GM20431 (cell line): ENCODE data around the gene SDCCAG8.

Experiments
- in situ Hi-C: fragments of 300-500 bp; cut with MseI, MboI; formaldehyde crosslinking; loops from one replicate; pipeline ENCODE4 v1.15.0; 2020; ENCODE audit warnings: low sequenced_read_pairs; ENCODE audit not compliant: unreplicated experiment

SDCCAG8 gene

DNA sequence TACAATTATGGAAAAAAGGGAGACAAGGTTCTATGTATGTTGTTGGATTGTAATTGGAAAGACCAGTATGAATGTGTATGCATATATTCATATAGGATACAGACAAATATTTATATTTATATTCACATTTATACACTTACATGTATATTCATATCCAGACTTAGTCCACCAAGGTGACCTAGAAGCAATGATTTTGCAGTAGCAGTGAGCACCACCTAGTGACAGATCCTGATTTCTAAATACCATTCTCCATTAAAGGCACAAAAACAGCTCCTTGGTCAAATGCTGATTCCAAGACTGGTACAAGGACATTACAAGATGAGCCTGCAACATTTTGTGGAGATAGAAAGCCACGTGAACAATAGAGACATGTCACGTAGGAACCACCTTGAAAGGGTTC is 153.4 kb downstream of the SDCCAG8 start:
- in situ Hi-C loops = no loop called here

DNA sequence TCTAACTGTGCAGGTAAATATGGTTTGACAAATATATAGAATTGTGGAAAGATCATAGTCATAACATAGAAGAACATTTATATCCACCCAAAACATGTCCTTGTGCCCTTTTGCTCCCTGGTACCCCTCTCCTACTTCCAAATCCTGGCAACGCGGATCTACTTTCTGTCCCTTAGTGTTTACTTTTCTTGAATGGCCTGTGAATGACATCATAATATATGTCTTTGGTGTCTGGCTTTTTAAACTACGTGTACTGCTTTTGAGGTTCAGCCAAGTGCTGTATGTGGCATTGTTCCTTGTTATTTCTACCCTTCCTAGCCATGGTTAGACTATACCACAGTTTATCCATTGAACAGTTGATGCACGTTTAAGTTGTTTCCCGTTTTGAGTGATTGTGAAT is 155.6 kb downstream of the SDCCAG8 start:
- in situ Hi-C loops = no loop called here

DNA sequence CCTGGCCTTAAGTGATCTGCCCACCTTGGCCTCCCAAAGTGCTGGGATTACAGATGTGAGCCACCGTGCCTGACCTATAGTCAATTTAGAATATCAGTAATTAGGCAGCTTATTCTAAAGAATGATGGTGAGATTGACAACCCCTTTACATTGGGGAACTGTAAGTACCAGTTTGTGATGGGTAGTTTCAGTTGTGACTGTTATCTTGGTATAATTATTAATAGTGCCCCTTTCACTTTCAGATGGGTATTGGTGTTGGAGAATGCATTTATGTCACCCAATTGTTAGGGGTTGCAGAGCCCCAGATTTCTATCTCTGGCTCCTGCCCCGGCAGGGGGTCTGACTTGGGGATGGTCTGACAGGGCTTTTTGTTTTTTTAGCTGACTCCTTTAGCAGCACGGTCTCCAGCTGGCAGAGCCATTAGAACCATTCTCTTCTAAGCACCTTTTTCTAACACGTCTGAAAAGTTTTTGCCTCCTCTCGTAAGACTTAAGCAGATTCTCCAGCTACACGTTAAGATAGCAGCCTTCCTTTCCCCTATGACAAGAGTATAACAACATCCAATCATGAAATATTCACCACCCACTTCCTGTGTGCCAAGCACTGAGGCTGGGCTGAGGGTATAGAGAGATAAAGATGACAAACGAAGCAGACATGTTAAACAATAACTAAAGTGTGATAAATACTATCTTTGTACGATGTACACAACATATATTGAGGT is 157.8 kb downstream of the SDCCAG8 start:
- in situ Hi-C loops = no loop called here

GRCh38 chr1:243414152-243414494 is 158.3 kb downstream of the SDCCAG8 start:
- in situ Hi-C loops = no loop called here

DNA sequence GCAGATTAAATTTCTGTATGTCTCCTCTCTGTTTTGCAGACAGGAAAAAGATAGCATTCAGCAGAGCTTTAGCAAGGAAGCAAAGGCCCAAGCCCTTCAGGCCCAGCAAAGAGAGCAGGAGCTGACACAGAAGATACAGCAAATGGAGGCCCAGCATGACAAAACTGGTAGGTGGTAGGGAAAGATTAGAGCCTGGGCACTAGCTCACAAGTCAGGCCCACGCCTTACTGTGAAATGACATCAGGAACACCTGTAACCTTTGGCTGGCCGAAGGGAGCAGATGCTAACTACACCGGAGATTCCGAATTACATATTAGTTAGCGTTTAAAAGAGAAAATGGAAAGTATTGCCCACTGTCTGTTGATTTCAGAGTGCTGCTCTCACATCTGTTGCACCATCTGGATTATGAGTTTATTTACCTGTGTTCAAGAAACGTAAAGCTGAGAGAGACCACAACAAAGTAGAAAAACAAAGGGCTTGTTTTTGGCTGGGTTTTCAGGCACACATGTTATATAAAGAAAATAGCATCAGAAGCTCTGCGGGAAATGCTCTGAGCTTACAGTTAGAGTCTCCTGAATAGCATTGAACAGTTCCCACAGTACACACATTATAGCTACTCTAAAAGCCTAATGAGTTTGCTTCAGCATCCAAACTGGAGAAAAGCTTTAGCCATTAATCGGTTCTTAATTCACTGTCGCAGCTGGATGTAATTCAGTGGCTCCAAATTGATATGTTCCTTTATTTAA is 160.0 kb downstream of the SDCCAG8 start:
- in situ Hi-C loops = no loop called here

GRCh38 chr1:243416495-243416894 is 160.7 kb downstream of the SDCCAG8 start:
- in situ Hi-C loops = no loop called here

DNA sequence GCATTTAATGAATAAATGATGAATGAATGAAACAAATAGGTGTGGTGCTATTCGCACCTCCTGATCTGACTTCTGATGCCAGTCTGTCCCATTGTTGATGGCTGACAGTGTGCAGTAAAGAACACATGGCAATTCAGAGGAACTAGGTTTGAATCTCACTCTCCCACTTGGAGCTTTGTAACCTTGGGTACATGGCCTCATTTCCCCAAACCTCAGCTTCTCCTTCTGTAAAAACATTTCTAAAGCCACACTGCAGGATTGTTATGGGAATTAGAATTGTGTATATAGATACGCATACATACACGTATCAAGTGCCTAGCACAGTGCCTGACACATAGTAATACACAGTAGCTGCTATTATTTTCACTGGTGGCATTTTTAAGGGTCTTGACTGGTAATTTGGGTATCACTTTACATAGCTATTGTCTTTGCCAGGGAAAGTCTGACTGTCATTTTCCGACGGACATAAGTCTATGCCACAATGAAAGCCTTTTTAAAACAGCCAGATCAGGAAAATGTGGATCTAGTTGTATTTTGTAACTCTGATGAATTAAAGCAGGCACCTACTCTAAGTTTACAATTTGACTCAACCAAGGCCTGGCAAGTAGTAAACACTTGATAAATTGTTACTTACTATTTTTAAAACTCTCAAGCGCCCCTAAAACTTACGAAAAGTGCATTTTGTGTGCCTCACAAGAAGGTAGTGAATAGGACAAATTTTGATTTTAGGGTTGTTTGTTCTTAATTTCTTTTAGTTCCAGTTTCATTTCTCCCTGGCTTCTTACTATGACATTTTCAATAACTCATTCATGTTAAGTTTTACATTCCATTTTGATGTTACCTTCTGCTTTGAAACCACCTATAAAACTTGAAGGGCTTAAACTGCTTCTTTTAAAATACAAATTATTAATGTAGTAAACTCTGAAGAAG is 164.4 kb downstream of the SDCCAG8 start:
- in situ Hi-C loops = no loop called here

DNA sequence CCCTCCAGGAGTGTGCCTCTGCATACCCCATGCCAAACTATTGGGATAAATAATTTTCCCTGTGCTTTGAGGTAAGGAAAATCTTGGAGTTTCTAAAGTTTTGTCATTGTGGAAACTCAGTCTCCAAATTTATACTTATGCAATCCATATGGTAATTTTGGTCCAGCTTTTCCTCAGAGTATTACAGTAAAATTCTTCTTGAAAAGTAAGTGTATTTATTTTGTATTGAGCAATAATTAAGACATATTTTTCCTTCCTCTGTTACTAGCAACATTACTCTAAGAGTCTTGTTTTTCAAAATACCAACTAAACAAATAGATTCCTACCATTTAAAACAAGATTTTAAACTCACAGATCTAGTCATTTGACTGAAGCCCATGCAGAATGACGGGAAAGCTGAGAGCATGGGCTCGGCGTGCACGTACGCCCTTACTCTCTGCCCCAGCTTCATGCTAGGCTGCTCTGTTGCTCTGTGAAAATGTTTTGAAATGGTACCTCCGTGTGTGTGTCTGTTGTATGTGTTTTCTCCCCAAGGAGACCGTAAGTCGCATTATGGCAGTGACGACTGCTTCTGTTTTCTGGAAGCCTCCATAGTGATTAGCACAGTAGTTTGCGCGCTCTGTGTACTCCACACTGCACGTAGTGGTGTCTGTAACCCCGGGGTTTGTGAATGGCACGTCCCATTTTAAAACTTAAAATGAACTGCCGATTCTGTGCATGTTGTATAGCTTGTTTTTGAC is 165.3 kb downstream of the SDCCAG8 start:
- in situ Hi-C loops = no loop called here

DNA sequence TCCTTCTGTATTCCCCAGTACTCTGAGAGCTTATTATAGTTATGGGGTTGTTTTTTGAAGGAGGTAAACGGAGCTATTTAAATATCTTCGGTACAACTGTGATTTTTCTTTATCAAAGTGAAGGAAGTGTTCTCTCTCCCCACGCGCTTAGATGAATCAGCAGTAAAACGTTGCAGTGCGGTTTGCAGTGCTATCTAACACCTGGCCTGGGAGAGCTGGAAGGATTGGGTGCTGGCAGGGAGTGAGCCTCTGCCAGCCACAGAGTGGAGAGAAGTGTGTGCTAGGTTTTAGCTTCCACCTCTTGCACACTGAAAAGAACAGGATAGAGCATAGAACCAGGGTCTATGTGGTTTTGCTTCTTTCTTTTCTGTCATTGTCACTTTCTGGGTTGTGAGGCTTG is 165.9 kb downstream of the SDCCAG8 start:
- in situ Hi-C loops = no loop called here

DNA sequence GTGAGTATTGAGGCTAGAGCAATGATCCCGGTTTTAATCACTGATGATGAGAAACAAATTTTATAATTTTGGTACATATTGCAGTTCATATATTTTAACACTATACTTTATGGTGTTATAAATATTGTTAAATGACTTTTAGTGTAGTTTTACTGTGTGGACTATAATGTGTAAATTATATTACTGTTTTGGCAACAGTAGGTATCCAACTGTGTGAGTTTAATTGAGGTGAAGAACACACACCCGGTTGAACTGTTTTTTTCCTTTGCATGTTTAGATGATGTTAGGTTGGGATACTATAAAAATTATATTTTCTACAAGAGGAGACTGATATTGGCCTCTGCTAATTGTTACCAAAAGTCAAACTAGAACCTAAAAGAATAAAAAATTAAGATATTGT is 166.5 kb downstream of the SDCCAG8 start:
- in situ Hi-C loops = no loop called here

- in situ Hi-C loops = no loop called here
These were observed 172.2 kb downstream of the SDCCAG8 start for GRCh38 chr1:243428084-243428483.

GRCh38 chr1:243428617-243429342 is 172.9 kb downstream of the SDCCAG8 start:
- in situ Hi-C loops = no loop called here

DNA sequence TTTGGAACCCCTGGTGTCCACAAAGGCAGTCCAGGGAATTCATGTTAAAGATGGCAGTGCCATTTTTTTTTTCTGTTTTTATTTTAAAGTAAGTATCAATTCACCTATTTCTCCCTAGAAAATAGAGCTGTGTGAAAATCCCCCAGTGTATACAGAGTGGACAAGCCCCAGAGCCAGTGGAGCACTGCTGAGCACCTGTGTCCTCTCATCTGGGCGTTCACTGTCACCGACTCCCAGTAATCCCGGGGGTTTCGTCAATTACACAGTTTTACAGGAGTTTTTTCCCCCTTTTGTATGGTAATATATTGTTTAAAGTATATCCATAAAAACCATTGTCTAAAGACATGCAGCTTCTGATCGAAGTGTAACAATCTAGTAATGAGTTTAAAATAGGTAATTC is 175.8 kb downstream of the SDCCAG8 start:
- in situ Hi-C loops = no loop called here

GRCh38 chr1:243432136-243432535 is 176.3 kb downstream of the SDCCAG8 start:
- in situ Hi-C loops = no loop called here

- in situ Hi-C loops = no loop called here
These were observed 178.0 kb downstream of the SDCCAG8 start for GRCh38 chr1:243433737-243434370.

DNA sequence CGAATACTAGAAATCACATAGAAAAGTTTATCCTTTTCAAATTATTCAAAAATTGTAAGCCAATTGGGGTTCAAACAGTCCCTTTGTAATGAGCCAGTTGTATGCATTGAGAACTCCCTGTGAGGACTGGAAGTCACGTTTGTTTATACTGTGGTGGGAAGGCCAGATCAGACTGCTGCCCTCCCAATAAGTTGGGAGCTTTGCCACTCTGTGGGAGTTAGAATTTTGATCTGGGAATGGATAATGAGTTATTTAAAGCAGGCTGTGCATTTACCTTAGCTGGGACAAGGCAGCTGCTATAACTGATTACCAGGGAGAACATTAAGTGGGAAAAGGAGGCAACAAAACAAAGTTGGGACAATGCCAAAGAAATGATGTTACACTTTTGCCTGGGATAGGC is 178.8 kb downstream of the SDCCAG8 start:
- in situ Hi-C loops = no loop called here

GRCh38 chr1:243435836-243436235 is 180.0 kb downstream of the SDCCAG8 start:
- in situ Hi-C loops = no loop called here

DNA sequence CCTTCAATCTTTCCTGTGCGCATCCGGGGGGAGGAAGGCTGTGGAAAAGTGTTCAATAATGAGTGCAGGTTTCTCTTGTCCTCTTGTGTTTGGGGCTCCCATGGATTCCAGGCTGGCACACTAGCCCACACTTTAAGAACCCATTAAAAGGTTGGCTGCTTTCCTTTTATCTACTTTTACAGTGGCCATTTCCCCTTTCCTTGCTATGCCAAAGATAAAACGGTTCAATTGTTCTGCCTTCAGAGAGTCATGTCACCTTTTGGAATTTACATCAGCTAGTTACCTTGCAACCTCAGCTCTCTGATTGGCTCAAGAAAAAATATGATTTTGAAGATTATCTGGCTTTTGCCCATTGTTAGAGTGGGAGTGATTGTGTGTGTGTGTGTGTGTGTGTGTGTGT is 182.3 kb downstream of the SDCCAG8 start:
- in situ Hi-C loops = no loop called here

DNA sequence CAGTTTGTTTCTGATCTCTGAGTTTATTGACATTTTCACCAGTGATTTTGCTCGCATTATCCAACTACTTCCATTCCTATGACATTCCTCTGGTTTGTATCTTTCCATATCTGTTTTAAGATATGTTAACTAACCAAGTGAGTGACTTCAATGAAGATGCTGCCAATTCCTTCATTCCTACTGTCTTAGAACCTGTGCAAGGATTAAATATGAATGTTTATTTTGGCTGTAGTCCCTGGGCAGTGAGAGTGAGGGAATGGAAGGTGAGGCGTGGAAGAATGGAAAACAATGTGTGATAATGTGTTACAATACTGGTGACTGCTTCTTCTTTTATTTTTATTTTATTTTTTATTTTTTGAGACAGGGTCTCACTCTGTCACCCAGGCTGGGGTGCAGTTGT is 183.0 kb downstream of the SDCCAG8 start:
- in situ Hi-C loops = no loop called here
